Uterus (tissue), 2 donors: Measurements from ENCODE around the gene NECTIN1.

Experiments used
- CTCF ChIP-seq, 4 experiments: fragments of 200-600 bp in 2 of 4; fragments of 450-650 bp in 2 of 4; sonication (generic) in 2 of 4; IDR thresholded peaks; one replicate each; pipeline ENCODE4 v1.5.1; 2016 to 2019; ENCODE audit warnings: antibody characterized with exemption in 4 of 4, mild to moderate bottlenecking in 2 of 4, moderate library complexity in 1 of 4
- POLR2A ChIP-seq, 2 donors: fragments of 450-650 bp; IDR thresholded peaks; one replicate each; pipeline ENCODE4 v1.6.1; 2016; ENCODE audit warnings: antibody characterized with exemption in 2 of 2, mild to moderate bottlenecking in 1 of 2, moderate library complexity in 1 of 2

- TF ChIP-seq POLR2A (IDR thresholded peaks at IDR 0.05): no peak
- TF ChIP-seq CTCF (IDR thresholded peaks at IDR 0.05): no peak
Observed at GRCh38 chr11:119699227-119699626, 29.8 kb downstream of the NECTIN1 start.
